Adipose tissue (tissue), 3 donors: Measurements from ENCODE around the gene FAM241B. TPM values are rescaled to one million over a fixed set of nuclear protein-coding genes. Genes with fewer than 3 reads are reported as not detected.

Source experiments
- H3K27ac ChIP-seq: one replicate; pipeline ENCODE4 v1.5.1; 2013; ENCODE audit warnings: low read depth, low read length
- WGBS, 3 donors: extraction: QIAGEN DNeasy Blood & Tissue Kit; methylation state at CpG; one replicate each; pipeline ENCODE4 v1.1.7; 2013; 5-methylcytosine and 5-hydroxymethylcytosine counted together
- polyA plus RNA-seq, 3 donors: library from polyadenylated mRNA; stranded (reverse); fragments of 200-250 nt; gene quantifications; one replicate each; pipeline ENCODE4 v1.2.3, GENCODE V29; 2013
- donor health status: healthy with polysubstance abuse.
- donor health status: Bipolar disorder and iron deficiency.
- donor health status: healthy.

Gene FAM241B
- 1 to 10 TPM; 1.1 to 4.6 (median 1.2) TPM for polyA plus RNA-seq

- 3% methylated on average over 55 to 72 of the region's 72 CpGs for WGBS, 3 donors
- no peak within 1 kb of the TSS for H3K27ac ChIP-seq
These were observed at the start of gene FAM241B for GRCh38 chr10:69629897-69630650. FAM241B (plus strand) TSS chr10:69630247; CDS start chr10:69631744, 1,497 bp downstream.

- 67 to 83% (median 74%) methylated on average over 5 of the region's 5 CpGs for WGBS, 3 donors
- no peak overlapping the region for H3K27ac ChIP-seq
These were observed 49.6 kb upstream of the FAM241B start for GRCh38 chr10:69580435-69580834.

GRCh38 chr10:69583106-69583505, 46.9 kb upstream of the FAM241B start:
- H3K27ac ChIP-seq: no peak overlapping the region
- WGBS, 3 donors: 47 to 50% (median 48%) methylated on average over 2 of the region's 2 CpGs

- WGBS, 3 donors: 83 to 87% (median 85%) methylated on average over 3 of the region's 3 CpGs
- no peak overlapping the region for H3K27ac ChIP-seq
These were observed 45.4 kb upstream of the FAM241B start for GRCh38 chr10:69584624-69585023.

GRCh38 chr10:69588358-69588757, 41.7 kb upstream of the FAM241B start:
- H3K27ac ChIP-seq: no peak overlapping the region
- WGBS, 3 donors: 21 to 24% (median 22%) methylated on average over 3 of the region's 3 CpGs

GRCh38 chr10:69600761-69601330, 29.2 kb upstream of the FAM241B start:
- WGBS, 3 donors: 62 to 78% (median 70%) methylated on average over 5 of the region's 5 CpGs
- no peak overlapping the region for H3K27ac ChIP-seq

- 44 to 93% (median 88%) methylated on average over 1 of the region's 1 CpG for WGBS, 3 donors
- H3K27ac ChIP-seq: no peak overlapping the region
These were observed 21.0 kb upstream of the FAM241B start for GRCh38 chr10:69609077-69609476.

GRCh38 chr10:69612760-69613159, 17.3 kb upstream of the FAM241B start:
- no peak overlapping the region for H3K27ac ChIP-seq

- no peak overlapping the region for H3K27ac ChIP-seq
- 90 to 94% (median 92%) methylated on average over 1 of the region's 1 CpG for WGBS, 3 donors
These were observed 15.9 kb upstream of the FAM241B start for GRCh38 chr10:69614130-69614529.

- H3K27ac ChIP-seq: no peak overlapping the region
- WGBS, 3 donors: 72 to 75% (median 73%) methylated on average over 4 of the region's 4 CpGs
These were observed 13.7 kb upstream of the FAM241B start for GRCh38 chr10:69616358-69616757.

GRCh38 chr10:69618746-69619145, 11.3 kb upstream of the FAM241B start:
- H3K27ac ChIP-seq: no peak overlapping the region
- 74 to 90% (median 89%) methylated on average over 2 of the region's 2 CpGs for WGBS, 3 donors

- H3K27ac ChIP-seq: no peak overlapping the region
- 77 to 88% (median 86%) methylated on average over 7 of the region's 7 CpGs for WGBS, 3 donors
These were observed 10.4 kb upstream of the FAM241B start for GRCh38 chr10:69619626-69620025.

GRCh38 chr10:69620625-69621024, 9.4 kb upstream of the FAM241B start:
- 47 to 52% (median 52%) methylated on average over 5 of the region's 5 CpGs for WGBS, 3 donors
- no peak overlapping the region for H3K27ac ChIP-seq

- H3K27ac ChIP-seq: no peak overlapping the region
- WGBS, 3 donors: 31 to 49% (median 39%) methylated on average over 2 of the region's 2 CpGs
These were observed 5.7 kb upstream of the FAM241B start for GRCh38 chr10:69624245-69624786.

- no peak overlapping the region for H3K27ac ChIP-seq
These were observed 3.2 kb upstream of the FAM241B start for GRCh38 chr10:69626826-69627225.

GRCh38 chr10:69628891-69629290, 1.2 kb upstream of the FAM241B start:
- WGBS, 3 donors: 40 to 65% (median 61%) methylated on average over 6 of the region's 6 CpGs
- no peak overlapping the region for H3K27ac ChIP-seq

- no peak overlapping the region for H3K27ac ChIP-seq
- WGBS, 3 donors: 55 to 63% (median 59%) methylated on average over 2 of the region's 2 CpGs
These were observed 539 bp upstream of the FAM241B start for GRCh38 chr10:69629519-69629896.

- 48 to 70% (median 68%) methylated on average over 24 of the region's 24 CpGs for WGBS, 3 donors
- no peak overlapping the region for H3K27ac ChIP-seq
These were observed 779 bp downstream of the FAM241B start for GRCh38 chr10:69630651-69631400.

- no peak overlapping the region for H3K27ac ChIP-seq
- 84 to 85% (median 85%) methylated on average over 7 of the region's 7 CpGs for WGBS, 3 donors
These were observed 1.5 kb downstream of the FAM241B start for GRCh38 chr10:69631566-69631965.
